GM12801 (cell line): ENCODE data around the gene SLC17A7.

ENCODE experiments used
- CTCF ChIP-seq: IDR thresholded peaks from one replicate; pipeline ENCODE4 v1.5.1; 2011; ENCODE audit warnings: control low read depth; ENCODE audit not compliant: insufficient read length; ENCODE audit errors: extremely low read depth

SLC17A7 gene

GRCh38 chr19:49453757-49454240, 12.5 kb upstream of the SLC17A7 start:
- no peak for TF ChIP-seq CTCF

GRCh38 chr19:49453013-49453756, 11.9 kb upstream of the SLC17A7 start, which contains the start of gene ALDH16A1:
Gene ALDH16A1, plus strand, starts transcription at chr19:49453225. Its CDS starts 107 bp downstream, at chr19:49453332.
- TF ChIP-seq CTCF: no peak

- no peak for TF ChIP-seq CTCF
Observed at GRCh38 chr19:49451430-49452181, 10.3 kb upstream of the SLC17A7 start, which contains the start of gene PIH1D1. Gene PIH1D1, minus strand, starts transcription at chr19:49451814. Its CDS starts 240 bp downstream, at chr19:49451574.

GRCh38 chr19:49450405-49450804, 9.1 kb upstream of the SLC17A7 start:
- TF ChIP-seq CTCF: no peak

GRCh38 chr19:49448432-49448786, 7.1 kb upstream of the SLC17A7 start:
- no peak for TF ChIP-seq CTCF

- no peak for TF ChIP-seq CTCF
Observed at GRCh38 chr19:49447485-49448431, 6.4 kb upstream of the SLC17A7 start.
